HFFc6 (cell line): ENCODE results near the gene GPR180. TPM values are rescaled to one million over a fixed set of nuclear protein-coding genes. Genes with fewer than 3 reads are reported as not detected.

Experiments used
- DNase-seq: peaks from one replicate; pipeline ENCODE4 v3.0.0-alpha.2; 2018
- H3K27ac Mint-ChIP-seq: 2 replicates; pipeline ENCODE4 v1.8.0; 2020; ENCODE audit warnings: mild to moderate bottlenecking, mixed read lengths
- H3K27me3 Mint-ChIP-seq: 2 replicates; pipeline ENCODE4 v1.8.0; 2021; ENCODE audit warnings: mild to moderate bottlenecking, moderate library complexity, mixed read lengths; ENCODE audit not compliant: insufficient read depth
- H3K36me3 Mint-ChIP-seq: 2 replicates; pipeline ENCODE4 v1.8.0; 2021; ENCODE audit warnings: low read depth, mixed read lengths
- H3K4me1 Mint-ChIP-seq: 2 replicates; pipeline ENCODE4 v1.8.0; 2020; ENCODE audit warnings: low read depth, mixed read lengths
- H3K4me3 Mint-ChIP-seq: 2 replicates; pipeline ENCODE4 v1.8.0; 2020; ENCODE audit warnings: mild to moderate bottlenecking, moderate library complexity, mixed read lengths
- H3K9me3 Mint-ChIP-seq: 2 replicates; pipeline ENCODE4 v1.8.0; 2020; ENCODE audit warnings: mild to moderate bottlenecking, mixed read lengths
- CTCF ChIP-seq: fragments of 200-600 bp; sonication (generic); IDR thresholded peaks from 2 replicates; pipeline ENCODE4 v1.5.0; 2021; ENCODE audit warnings: antibody characterized with exemption, mild to moderate bottlenecking
- total RNA-seq, 6 experiments: library from RNA; stranded (reverse); fragmentation: NEBNext Ultra II Directional; extraction: Animal tissue kit (Norgen Biotek cat#: 25700); gene quantifications; 2 replicates in 1 of 6; 3 replicates in 5 of 6; pipeline ENCODE4 v1.2.3, GENCODE V29; 2021

Gene GPR180
- total RNA-seq, 6 experiments from 2014 or later, result 8.2 to 10.6 (median 9.1) TPM

- no peaks in the 10 kb centered on the region for H3K9me3 Mint-ChIP-seq
- no peak for DNase-seq
- H3K4me3 Mint-ChIP-seq, result no peak overlapping the region
- peaks cover 5% of the 10 kb centered on the region; the same call in 1 of the 2 replicates for H3K4me1 Mint-ChIP-seq
- no peaks in the 10 kb centered on the region for H3K36me3 Mint-ChIP-seq
- no peak overlapping the region for H3K27ac Mint-ChIP-seq
- peaks cover 42% of the 10 kb centered on the region for H3K27me3 Mint-ChIP-seq
- no peak for TF ChIP-seq CTCF
Measured at GRCh38 chr13:94666065-94666464, 64.4 kb downstream of the GPR180 start.

GRCh38 chr13:94667190-94667589 is 65.5 kb downstream of the GPR180 start:
- DNase-seq, result no peak
- Mint-ChIP-seq H3K36me3 (no peaks in the 10 kb centered on the region), H3K4me1 (no peaks in the 10 kb centered on the region; the same call in 1 of the 2 replicates), H3K4me3 (no peak overlapping the region), H3K27ac (no peak overlapping the region), H3K27me3 (peaks cover 37% of the 10 kb centered on the region), H3K9me3 (no peaks in the 10 kb centered on the region)
- no peak for TF ChIP-seq CTCF

GRCh38 chr13:94672400-94672799 is 70.7 kb downstream of the GPR180 start:
- Mint-ChIP-seq H3K4me3 (no peak overlapping the region), H3K9me3 (no peaks in the 10 kb centered on the region), H3K27me3 (peaks cover 26% of the 10 kb centered on the region), H3K36me3 (no peaks in the 10 kb centered on the region), H3K27ac (no peak overlapping the region), H3K4me1 (peaks cover 4% of the 10 kb centered on the region; the same call in 1 of the 2 replicates)
- no peak for TF ChIP-seq CTCF
- no peak for DNase-seq

GRCh38 chr13:94673851-94674250 is 72.2 kb downstream of the GPR180 start:
- no peak for DNase-seq
- no peaks in the 10 kb centered on the region for H3K36me3 Mint-ChIP-seq
- peaks cover 4% of the 10 kb centered on the region; the same call in 1 of the 2 replicates for H3K4me1 Mint-ChIP-seq
- H3K27ac Mint-ChIP-seq, result no peak overlapping the region
- no peak for TF ChIP-seq CTCF
- H3K4me3 Mint-ChIP-seq, result no peak overlapping the region
- peaks cover 24% of the 10 kb centered on the region for H3K27me3 Mint-ChIP-seq
- no peaks in the 10 kb centered on the region for H3K9me3 Mint-ChIP-seq

GRCh38 chr13:94674609-94675348 is 73.1 kb downstream of the GPR180 start:
- Mint-ChIP-seq H3K27me3 (peaks cover 25% of the 10 kb centered on the region), H3K27ac (no peak overlapping the region), H3K4me3 (no peak overlapping the region), H3K9me3 (no peaks in the 10 kb centered on the region), H3K36me3 (no peaks in the 10 kb centered on the region), H3K4me1 (peaks cover 4% of the 10 kb centered on the region; the same call in 1 of the 2 replicates)
- TF ChIP-seq CTCF, result peak; percentile 86
- DNase-seq, result peak; percentile 11
